ENCODE data around the gene BNC2. TPM values are rescaled to one million over a fixed set of nuclear protein-coding genes. Genes with fewer than 3 reads are reported as not detected.
A peak's percentile ranks its signal among the peaks of the same experiment; 100 is the strongest.

Gene BNC2
- total RNA-seq, 1 experiment from 2014 or later = 11.7 TPM

DNA sequence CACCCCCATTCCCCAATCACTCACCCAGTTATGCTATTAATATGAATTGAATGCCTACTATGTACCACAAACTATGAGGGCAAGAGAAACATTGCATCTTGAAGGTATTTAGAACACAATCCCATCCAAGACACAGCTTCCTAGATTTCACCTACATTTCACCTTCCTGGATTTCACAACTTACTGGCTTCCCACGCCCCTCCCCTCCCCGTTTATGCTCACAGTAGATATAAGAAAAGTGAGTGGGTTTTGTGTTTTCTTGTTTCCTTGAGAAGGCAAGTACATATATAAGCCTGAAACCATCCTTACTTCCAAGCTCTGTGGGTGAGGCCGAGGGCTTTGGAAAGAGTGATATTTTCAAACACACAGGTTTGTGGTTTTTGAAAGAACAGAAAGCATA is 465.0 kb downstream of the BNC2 start:
- H3K9me3 ChIP-seq (ENCODE audit: low read length) = no peaks in the 10 kb centered on the region
- H3K4me2 ChIP-seq (ENCODE audit: low read length) = no peak overlapping the region
- H3K9me2 ChIP-seq (replicated peaks; ENCODE audit: low read length) = no peaks in the 10 kb centered on the region
- no peaks in the 10 kb centered on the region for H3K79me2 ChIP-seq (ENCODE audit: low read length)
- ChIA-PET CTCF (no interaction called here), POLR2A (ENCODE audit: unreplicated experiment) (no interaction called here)
- intact Hi-C loops (cut with micrococcal nuclease) = no loop called here
- no peak overlapping the region for H3K27ac ChIP-seq (ENCODE audit: low read length)
- no TSS peak for BruUV-seq (replicated peaks)
- H4K20me1 ChIP-seq (ENCODE audit: low read length) = no peaks in the 10 kb centered on the region
- peaks cover 2% of the 10 kb centered on the region; the same call in 1 of the 2 replicates for H3K4me1 ChIP-seq (ENCODE audit: insufficient read depth, low read length)
- ATAC-seq (no peak), DNase-seq (no peak)
- no peak overlapping the region for H2AFZ ChIP-seq (ENCODE audit: low read length)
- no peak overlapping the region for H3K4me3 ChIP-seq (ENCODE audit: low read length)
- no peaks in the 10 kb centered on the region for H3F3A ChIP-seq (ENCODE audit: low read length, unreplicated experiment)
- H3K9ac ChIP-seq (ENCODE audit: low read length) = no peak overlapping the region
- no peaks in the 10 kb centered on the region for H3K36me3 ChIP-seq (ENCODE audit: low read depth, low read length)
- no peaks in the 10 kb centered on the region for H3K27me3 ChIP-seq (ENCODE audit: low read length)
- TF ChIP-seq CTCF (conservative IDR thresholded peaks at IDR 0.05; ENCODE audit: low read depth, low read length) (no peak), EZH2 (IDR thresholded peaks at IDR 0.05; ENCODE audit: low read length, unreplicated experiment) (no peak), EZH2phosphoT487 (IDR thresholded peaks at IDR 0.05; ENCODE audit: borderline replicate concordance, low read length) (no peak)

- no TSS peak for BruUV-seq (replicated peaks)
- intact Hi-C loops (cut with micrococcal nuclease) = no loop called here
- no peak overlapping the region for H3K27ac ChIP-seq (ENCODE audit: low read length)
- H3F3A ChIP-seq (ENCODE audit: low read length, unreplicated experiment) = no peaks in the 10 kb centered on the region
- H3K27me3 ChIP-seq (ENCODE audit: low read length) = no peaks in the 10 kb centered on the region
- no peak for TF ChIP-seq CTCF (conservative IDR thresholded peaks at IDR 0.05; ENCODE audit: low read depth, low read length)
- H3K36me3 ChIP-seq (ENCODE audit: low read depth, low read length) = no peaks in the 10 kb centered on the region
- no peaks in the 10 kb centered on the region for H3K79me2 ChIP-seq (ENCODE audit: low read length)
- H4K20me1 ChIP-seq (ENCODE audit: low read length) = no peaks in the 10 kb centered on the region
- ATAC-seq = no peak
- no peak overlapping the region for H3K4me2 ChIP-seq (ENCODE audit: low read length)
- no peak overlapping the region for H2AFZ ChIP-seq (ENCODE audit: low read length)
- POLR2A ChIA-PET (ENCODE audit: unreplicated experiment) = no interaction called here
- H3K9me3 ChIP-seq (ENCODE audit: low read length) = no peaks in the 10 kb centered on the region
- H3K4me3 ChIP-seq (ENCODE audit: low read length) = no peak overlapping the region
- H3K4me1 ChIP-seq (ENCODE audit: insufficient read depth, low read length) = peaks cover 22% of the 10 kb centered on the region
- H3K9me2 ChIP-seq (replicated peaks; ENCODE audit: low read length) = no peaks in the 10 kb centered on the region
- no peak for DNase-seq
- H3K9ac ChIP-seq (ENCODE audit: low read length) = no peak overlapping the region
- CTCF ChIA-PET = no interaction called here
Measured at GRCh38 chr9:16401701-16402100, 468.8 kb downstream of the BNC2 start.

DNA sequence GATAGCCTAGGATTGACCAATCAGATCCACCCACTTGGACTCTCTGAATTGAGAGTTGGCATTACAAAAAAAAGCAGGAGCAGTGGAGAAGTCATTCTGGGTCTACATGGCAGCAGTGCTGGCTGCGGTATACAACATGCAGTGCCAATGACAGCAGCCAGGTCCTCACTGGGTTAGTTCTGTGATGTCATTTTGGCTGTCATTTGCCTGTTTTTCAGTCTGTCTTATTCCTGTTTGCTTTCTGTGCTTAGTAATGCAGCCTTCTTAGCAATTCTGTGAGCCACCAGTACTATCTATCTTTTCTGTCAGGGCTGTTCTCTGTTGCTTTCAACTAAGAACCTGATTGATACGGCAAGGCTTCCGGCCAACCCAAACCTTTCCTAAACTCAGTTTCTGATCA is 471.8 kb downstream of the BNC2 start:
- DNase-seq (peak; percentile 16), ATAC-seq (peak; percentile 24; the same call in 1 of the 2 replicates)
- Histone ChIP-seq H3K4me1 (ENCODE audit: insufficient read depth, low read length) (peaks cover 20% of the 10 kb centered on the region), H3K4me3 (ENCODE audit: low read length) (no peak overlapping the region), H3K36me3 (ENCODE audit: low read depth, low read length) (no peaks in the 10 kb centered on the region), H3K9ac (ENCODE audit: low read length) (no peak overlapping the region), H3K27me3 (ENCODE audit: low read length) (no peaks in the 10 kb centered on the region), H3K9me2 (replicated peaks; ENCODE audit: low read length) (no peaks in the 10 kb centered on the region), H3K9me3 (ENCODE audit: low read length) (no peaks in the 10 kb centered on the region), H3K79me2 (ENCODE audit: low read length) (no peaks in the 10 kb centered on the region), H3F3A (ENCODE audit: low read length, unreplicated experiment) (no peaks in the 10 kb centered on the region), H3K27ac (ENCODE audit: low read length) (peak overlapping the region; percentile 26; the same call in 1 of the 2 replicates), H3K4me2 (ENCODE audit: low read length) (0 out of 2 replicates have a peak overlapping the region, but pooled peaks have one; percentile 9), H4K20me1 (ENCODE audit: low read length) (no peaks in the 10 kb centered on the region), H2AFZ (ENCODE audit: low read length) (peak overlapping the region; percentile 64; the same call in 1 of the 2 replicates)
- ChIA-PET POLR2A (ENCODE audit: unreplicated experiment) (no interaction called here), CTCF (no interaction called here)
- intact Hi-C loops (cut with micrococcal nuclease) = no loop called here
- TF ChIP-seq EZH2 (IDR thresholded peaks at IDR 0.05; ENCODE audit: low read length, unreplicated experiment) (no peak), CTCF (conservative IDR thresholded peaks at IDR 0.05; ENCODE audit: low read depth, low read length) (no peak), EZH2phosphoT487 (IDR thresholded peaks at IDR 0.05; ENCODE audit: borderline replicate concordance, low read length) (no peak)
- no TSS peak for BruUV-seq (replicated peaks)
